Measurements from ENCODE around the gene MKS1.

Gene MKS1

GRCh38 chr17:58158181-58158580 lies 60.9 kb downstream of the MKS1 start (continued):
- TF ChIP-seq PRDM2 (tag by site-specific recombination; IDR thresholded peaks at IDR 0.05; ENCODE audit: borderline replicate concordance): no peak
- TF ChIP-seq KLF16 (tag by site-specific recombination; IDR thresholded peaks at IDR 0.05): no peak
- no peak for TF ChIP-seq ZNF530 (tag by site-specific recombination; IDR thresholded peaks at IDR 0.05; ENCODE audit: low read depth)
- no peak for TF ChIP-seq ZNF394 (tag by site-specific recombination; IDR thresholded peaks at IDR 0.05; ENCODE audit: borderline replicate concordance)
- TF ChIP-seq MEIS1 (CRISPR knock-in tag; IDR thresholded peaks at IDR 0.05; ENCODE audit: borderline replicate concordance): no peak
- no peak for TF ChIP-seq ZNF777 (tag by site-specific recombination; IDR thresholded peaks at IDR 0.05; ENCODE audit: borderline replicate concordance)
- TF ChIP-seq ZNF302 (tag by site-specific recombination; IDR thresholded peaks at IDR 0.05; ENCODE audit: low read depth): no peak
- no peak for TF ChIP-seq WT1 (tag by site-specific recombination; IDR thresholded peaks at IDR 0.05)
- TF ChIP-seq ZNF37A (tag by site-specific recombination; IDR thresholded peaks at IDR 0.05): no peak

GRCh38 chr17:58156839-58157803 lies 61.9 kb downstream of the MKS1 start:
- Histone ChIP-seq H3K9me3 (ENCODE audit: control insufficient read depth, insufficient read depth, low read depth, low read length) (no peaks in the 10 kb centered on the region), H3K36me3 (ENCODE audit: control insufficient read depth in 2 of 2, insufficient read depth in 1 of 2, low read length in 2 of 2) (no peaks in the 10 kb centered on the region), H3K27ac (ENCODE audit: extremely low read depth, low read depth, low read length) (peak overlapping the region; percentile 22; the same call in 1 of the 2 replicates), H3K4me1 (ENCODE audit: control insufficient read depth, insufficient read depth, low read length) (no peaks in the 10 kb centered on the region; the same call in 1 of the 2 replicates), H3K4me3 (ENCODE audit: low read depth, low read length) (peak overlapping the region; percentile 37)
- ChIA-PET POLR2A (interaction anchor here (1.2 kb wide), 1 partner anchor 150 kb away, joined by 6 read pairs; the partner anchor contains the start of gene SRSF1), CTCF (interaction anchor here (0.9 kb wide), 1 partner anchor 252 kb away, joined by 5 read pairs; no protein-coding TSS in a partner anchor)
- TF ChIP-seq ZNF776 (tag by site-specific recombination; IDR thresholded peaks at IDR 0.05; ENCODE audit: borderline replicate concordance) (no peak), ZBTB48 (tag by site-specific recombination; IDR thresholded peaks at IDR 0.05) (peak; percentile 95), ZNF664 (tag by site-specific recombination; IDR thresholded peaks at IDR 0.05) (no peak), ZBTB8A (tag by site-specific recombination; IDR thresholded peaks at IDR 0.05) (peak; percentile 18; the same call in 1 of the 2 replicates), SP7 (tag by site-specific recombination; IDR thresholded peaks at IDR 0.05) (peak; percentile 44; the same call in 1 of the 2 replicates), ZNF175 (tag by site-specific recombination; IDR thresholded peaks at IDR 0.05) (no peak), SP2 (tag by site-specific recombination; IDR thresholded peaks at IDR 0.05) (peak; percentile 51; the same call in 1 of the 2 replicates), ZNF585B (tag by site-specific recombination; IDR thresholded peaks at IDR 0.05) (no peak), ZNF629 (tag by site-specific recombination; IDR thresholded peaks at IDR 0.05) (0 out of 2 replicates have a peak, but pooled peaks have one; percentile 59), GLIS2 (tag by site-specific recombination; IDR thresholded peaks at IDR 0.05) (peak; percentile 66), ZNF112 (tag by site-specific recombination; IDR thresholded peaks at IDR 0.05) (no peak), ZSCAN5A (tag by site-specific recombination; IDR thresholded peaks at IDR 0.05) (no peak), ZNF394 (tag by site-specific recombination; IDR thresholded peaks at IDR 0.05; ENCODE audit: borderline replicate concordance) (peak; percentile 55; the same call in 1 of the 2 replicates), ZNF580 (tag by site-specific recombination; IDR thresholded peaks at IDR 0.05) (0 out of 2 replicates have a peak, but pooled peaks have one; percentile 21), ZNF324 (tag by site-specific recombination; IDR thresholded peaks at IDR 0.05) (no peak), PRDM10 (tag by site-specific recombination; IDR thresholded peaks at IDR 0.05) (peak; percentile 77)

All from HEK293 (cell line).